Measurements from ENCODE around the gene GRAMD1A. TPM values are rescaled to one million over a fixed set of nuclear protein-coding genes. Genes with fewer than 3 reads are reported as not detected.
"Not testable (repeated sequence)": the region's sequence is repeated elsewhere in the genome, so short reads cannot be mapped to it uniquely, and the experiment has no call there.

The GRAMD1A gene
- polyA plus RNA-seq, 4 donors = 48.4 to 60.8 (median 57.5) TPM

DNA sequence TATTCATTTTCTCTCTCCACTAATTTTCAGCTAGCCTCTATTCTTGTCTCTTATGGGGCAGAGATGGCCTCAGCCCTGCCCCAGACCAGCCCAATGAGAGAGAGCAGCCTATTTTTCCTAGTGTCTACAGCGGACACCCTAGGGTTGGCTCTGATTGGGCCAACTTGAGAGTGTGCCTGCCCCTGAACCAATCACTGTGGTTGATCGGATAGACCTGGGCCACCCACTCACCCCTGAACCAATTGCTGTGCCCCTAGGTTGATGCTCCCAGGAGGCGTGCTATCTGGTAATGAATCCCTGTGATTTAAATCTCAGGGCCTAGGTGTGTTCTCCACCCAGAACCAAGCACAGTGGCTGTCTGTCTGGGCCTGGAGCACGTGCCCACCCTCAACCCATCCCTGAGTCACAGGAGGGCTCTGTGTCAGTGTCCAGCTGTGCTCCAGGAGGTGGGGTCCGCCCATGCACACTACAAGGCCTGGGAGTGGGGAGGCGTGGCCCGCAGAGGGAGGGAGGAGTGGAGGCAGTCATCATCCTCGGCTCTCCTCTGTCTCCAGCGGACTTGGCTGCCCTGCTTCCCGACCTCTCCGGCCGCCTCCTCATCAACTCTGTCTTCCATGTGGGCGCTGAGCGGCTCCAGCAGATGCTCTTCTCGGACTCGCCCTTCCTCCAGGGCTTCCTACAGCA, 15.3 kb downstream of the GRAMD1A start:
- DNase-seq (ENCODE audit: low read depth in 4 of 4, low spot score in 3 of 4) = no peak

DNA sequence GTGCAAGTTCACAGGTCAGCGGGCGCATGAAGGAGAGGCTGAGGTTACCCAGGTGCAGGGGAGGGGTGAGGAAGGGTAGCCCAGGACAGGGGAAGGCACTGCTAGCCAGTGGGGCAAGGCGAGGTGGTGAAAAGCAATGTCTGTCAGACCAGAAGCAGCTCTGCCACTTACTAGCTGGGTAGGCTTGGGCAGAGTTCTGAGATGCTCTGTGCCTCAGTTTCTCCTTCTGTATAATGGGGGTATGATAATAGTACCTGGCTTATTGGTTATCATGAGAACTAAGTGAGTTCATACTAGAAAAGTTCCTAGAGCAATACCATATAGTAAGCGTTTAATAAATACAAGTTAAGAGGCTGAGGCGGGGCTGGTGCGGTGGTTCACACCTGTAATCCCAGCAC, 15.8 kb downstream of the GRAMD1A start:
- DNase-seq (ENCODE audit: low read depth in 4 of 4, low spot score in 3 of 4) = no peak

- DNase-seq (ENCODE audit: low read depth in 4 of 4, low spot score in 3 of 4) = no peak
These were observed 17.4 kb downstream of the GRAMD1A start for GRCh38 chr19:35017507-35017906.

GRCh38 chr19:35018379-35018778, 18.3 kb downstream of the GRAMD1A start:
- no peak for DNase-seq (ENCODE audit: low read depth in 4 of 4, low spot score in 3 of 4)

DNA sequence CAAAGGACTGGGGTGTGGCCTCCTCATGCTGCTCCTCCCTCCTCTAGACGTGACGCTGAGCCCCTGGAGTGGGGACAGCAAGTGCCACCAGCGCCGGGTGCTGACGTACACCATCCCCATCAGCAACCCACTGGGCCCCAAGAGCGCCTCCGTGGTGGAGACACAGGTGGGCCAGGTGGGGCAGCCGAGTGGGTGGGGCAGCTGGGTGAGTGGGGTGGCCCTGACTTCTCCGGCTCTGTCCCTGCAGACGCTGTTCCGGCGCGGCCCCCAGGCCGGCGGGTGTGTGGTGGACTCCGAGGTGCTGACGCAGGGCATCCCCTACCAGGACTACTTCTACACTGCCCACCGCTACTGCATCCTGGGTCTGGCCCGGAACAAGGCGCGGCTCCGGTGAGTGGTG, 19.0 kb downstream of the GRAMD1A start:
- no peak for DNase-seq (ENCODE audit: low read depth in 4 of 4, low spot score in 3 of 4)

- DNase-seq (ENCODE audit: low read depth in 4 of 4, low spot score in 3 of 4) = no peak
These were observed 20.9 kb downstream of the GRAMD1A start for GRCh38 chr19:35021016-35021415.

DNA sequence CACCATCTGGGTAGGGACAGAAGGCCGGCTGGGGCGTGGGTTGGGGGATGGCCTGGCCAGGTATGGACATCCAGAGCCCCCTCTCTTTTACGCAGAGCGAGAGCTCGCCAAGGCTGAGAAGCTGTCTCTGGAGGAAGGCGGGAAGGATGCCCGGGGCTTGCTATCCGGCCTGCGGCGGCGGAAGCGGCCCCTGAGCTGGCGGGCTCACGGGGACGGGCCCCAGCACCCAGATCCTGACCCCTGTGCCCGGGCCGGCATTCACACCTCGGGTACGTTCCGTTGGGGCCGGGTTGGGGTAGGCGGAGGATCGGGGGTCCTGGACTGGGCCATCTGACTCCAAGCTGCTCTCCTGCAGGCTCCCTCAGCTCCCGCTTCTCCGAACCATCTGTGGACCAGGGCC, 21.5 kb downstream of the GRAMD1A start:
- DNase-seq (ENCODE audit: low read depth in 4 of 4, low spot score in 3 of 4) = no peak

DNA sequence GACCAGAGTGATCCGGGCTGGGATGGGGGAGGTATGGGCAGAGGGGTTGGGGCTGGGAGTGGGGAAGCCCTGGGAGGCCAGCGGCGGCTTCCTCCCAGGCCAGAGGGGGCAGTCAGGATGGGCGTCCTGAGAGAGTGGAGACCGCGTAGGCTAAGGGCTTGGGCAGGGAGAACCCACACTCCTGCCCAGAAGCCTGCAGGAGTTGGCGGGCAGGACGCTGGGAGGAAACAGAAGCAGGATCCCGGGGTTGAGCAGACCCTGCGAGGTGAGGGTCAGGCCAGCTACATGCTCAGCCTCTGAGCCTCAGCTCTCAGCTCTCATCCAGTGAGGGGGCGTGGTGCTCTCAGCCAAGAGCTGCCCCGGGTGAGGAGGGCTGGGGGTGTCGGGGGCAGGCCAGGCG, 22.3 kb downstream of the GRAMD1A start:
- no peak for DNase-seq (ENCODE audit: low read depth in 4 of 4, low spot score in 3 of 4)

- no peak for DNase-seq (ENCODE audit: low read depth in 4 of 4, low spot score in 3 of 4)
These were observed 23.3 kb downstream of the GRAMD1A start for GRCh38 chr19:35023428-35023827.

GRCh38 chr19:35024095-35024494, 24.0 kb downstream of the GRAMD1A start:
- DNase-seq (ENCODE audit: low read depth in 4 of 4, low spot score in 3 of 4) = no peak

GRCh38 chr19:35025969-35026368, 25.8 kb downstream of the GRAMD1A start:
- DNase-seq (ENCODE audit: low read depth in 4 of 4, low spot score in 3 of 4) = no peak

- no peak for DNase-seq (ENCODE audit: low read depth in 4 of 4, low spot score in 3 of 4)
These were observed 26.3 kb downstream of the GRAMD1A start for GRCh38 chr19:35026418-35026817.

GRCh38 chr19:35027009-35027408, 26.9 kb downstream of the GRAMD1A start:
- DNase-seq (ENCODE audit: low read depth in 4 of 4, low spot score in 3 of 4) = no peak

GRCh38 chr19:35027851-35028599, 27.9 kb downstream of the GRAMD1A start:
- DNase-seq (ENCODE audit: low read depth in 4 of 4, low spot score in 3 of 4) = no peak

- DNase-seq (ENCODE audit: low read depth in 4 of 4, low spot score in 3 of 4) = not testable (repeated sequence)
These were observed 28.4 kb downstream of the GRAMD1A start for GRCh38 chr19:35028600-35028885.

DNA sequence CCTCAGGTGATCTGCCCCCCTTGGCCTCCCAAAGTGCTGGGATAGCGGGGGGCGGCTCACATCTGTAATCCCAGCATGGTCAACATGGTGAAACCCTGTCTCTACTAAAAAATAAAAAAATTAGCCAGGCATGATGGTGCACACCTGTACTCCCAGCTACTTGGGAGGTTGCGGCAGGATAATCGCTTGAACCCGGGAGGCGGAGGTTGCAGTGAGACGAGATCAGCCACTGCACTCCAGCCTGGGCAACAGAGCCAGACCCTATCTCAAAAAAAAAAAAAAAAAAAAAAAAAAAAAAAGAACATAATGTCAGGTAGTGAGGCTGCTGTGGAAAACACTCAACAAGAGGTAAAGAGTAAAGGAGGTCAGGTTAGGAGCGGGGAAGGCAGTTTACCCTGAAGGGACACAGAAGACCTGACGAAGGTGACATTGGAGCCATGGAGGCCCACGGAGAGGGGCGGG, 29.2 kb downstream of the GRAMD1A start:
- DNase-seq (ENCODE audit: low read depth in 4 of 4, low spot score in 3 of 4) = not testable (repeated sequence)

GRCh38 chr19:35029737-35030256, 29.7 kb downstream of the GRAMD1A start:
- DNase-seq (ENCODE audit: low read depth in 4 of 4, low spot score in 3 of 4) = no peak

GRCh38 chr19:35030257-35031071, 30.3 kb downstream of the GRAMD1A start, which contains the start of gene SCN1B:
Gene SCN1B (plus strand): TSS chr19:35030470. CDS start chr19:35030821, 351 bp downstream.
- no peak for DNase-seq (ENCODE audit: low read depth in 4 of 4, low spot score in 3 of 4)

DNA sequence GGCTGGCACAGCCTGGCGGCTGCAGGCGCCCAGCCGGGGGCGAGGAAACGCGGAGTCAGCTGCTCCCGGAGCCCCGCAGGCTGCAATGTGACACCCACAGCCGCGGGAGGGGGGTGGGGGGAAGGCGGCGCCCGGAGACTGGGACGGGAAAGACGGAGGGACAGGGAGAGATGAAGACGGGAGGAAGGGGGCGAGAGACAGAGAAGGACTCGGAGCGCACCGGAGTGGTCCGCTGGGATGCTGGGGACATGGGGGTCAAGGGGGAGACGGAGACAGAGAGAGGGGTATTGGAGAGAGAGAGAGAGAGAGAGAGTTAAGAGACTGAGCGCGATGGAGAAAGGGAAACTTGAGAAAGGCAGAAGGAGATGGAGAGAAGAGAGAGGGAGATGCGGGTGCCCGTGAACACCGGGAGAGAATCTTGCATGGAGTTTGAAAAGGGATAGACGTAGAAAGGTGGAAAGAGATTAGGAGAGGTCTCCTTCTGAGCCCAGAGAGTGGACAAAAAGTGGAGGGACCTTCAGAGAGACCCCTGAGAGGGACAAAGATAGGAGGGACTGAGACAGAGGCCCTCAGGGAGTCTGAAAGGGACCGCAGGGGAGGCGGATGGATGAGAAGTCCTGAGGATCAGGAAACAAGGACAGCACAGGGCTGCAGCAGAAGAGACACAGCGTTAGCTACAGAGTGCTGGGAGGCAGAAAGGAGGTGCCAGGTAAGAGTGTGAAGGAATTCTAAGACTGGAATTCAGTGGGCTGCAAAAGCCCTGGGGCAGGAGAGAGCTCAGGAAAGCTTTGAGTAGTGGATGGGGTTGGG, 31.2 kb downstream of the GRAMD1A start:
- no peak for DNase-seq (ENCODE audit: low read depth in 4 of 4, low spot score in 3 of 4)

GRCh38 chr19:35032356-35032865, 32.3 kb downstream of the GRAMD1A start:
- DNase-seq (ENCODE audit: low read depth in 4 of 4, low spot score in 3 of 4) = no peak
